ENCODE results near the gene CCDC63.
"Not testable (repeated sequence)": the region's sequence is repeated elsewhere in the genome, so short reads cannot be mapped to it uniquely, and the experiment has no call there.

Gene CCDC63

DNA sequence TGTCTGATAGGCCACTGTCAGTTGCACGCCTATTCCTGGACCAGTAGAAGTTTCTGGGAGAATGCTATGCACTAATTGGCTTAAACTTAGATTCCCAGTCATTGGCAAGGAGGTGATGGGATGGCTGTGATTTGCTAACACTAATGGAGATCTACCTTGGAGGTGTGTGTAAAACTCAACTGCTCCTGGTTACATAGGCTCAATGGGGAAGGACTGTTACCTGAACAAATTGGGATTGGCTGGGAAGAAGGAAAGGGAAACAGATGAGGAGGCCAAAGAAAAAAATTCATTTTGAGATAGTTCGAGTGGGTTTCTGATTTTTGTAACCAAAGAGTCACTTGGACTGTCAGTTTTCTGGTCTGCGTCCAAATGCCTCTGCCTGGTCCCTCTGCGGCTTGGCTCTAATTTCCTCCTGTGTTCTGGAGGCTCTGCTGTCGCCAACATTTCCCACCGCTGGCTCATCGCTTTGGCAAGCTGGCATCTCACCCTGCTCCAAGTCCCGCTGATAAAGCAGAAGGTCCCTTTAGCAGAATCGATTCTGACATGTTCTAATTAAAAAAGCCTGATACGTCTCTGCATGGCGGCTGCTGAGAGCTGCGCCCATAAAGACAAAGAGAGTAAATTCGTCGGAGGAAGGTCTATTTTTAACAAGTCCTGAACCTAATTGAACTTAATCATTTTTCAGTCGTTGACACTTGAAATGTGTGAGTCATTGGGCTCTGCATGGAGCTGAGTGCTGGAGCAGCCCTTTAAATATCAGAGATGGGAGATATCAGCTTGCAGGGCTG, 2.0 kb upstream of the CCDC63 start:
- no peak for DNase-seq

DNA sequence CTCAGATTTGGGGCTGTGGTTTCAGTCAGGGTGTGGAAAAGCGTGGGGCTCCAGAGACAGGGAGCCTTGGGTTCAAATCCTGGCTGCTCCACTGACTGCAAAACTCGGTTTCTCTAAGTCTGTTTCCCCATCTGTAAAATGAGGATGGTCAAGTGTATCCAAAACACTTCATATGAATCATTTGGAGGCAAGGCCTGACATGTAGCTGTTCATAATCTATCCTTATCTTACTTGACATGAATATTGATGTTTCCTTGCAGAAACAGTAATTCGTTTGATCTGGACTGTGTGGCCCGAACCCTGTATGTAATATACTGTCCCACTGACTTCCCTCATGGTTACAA, 1.5 kb upstream of the CCDC63 start:
- no peak for DNase-seq

DNA sequence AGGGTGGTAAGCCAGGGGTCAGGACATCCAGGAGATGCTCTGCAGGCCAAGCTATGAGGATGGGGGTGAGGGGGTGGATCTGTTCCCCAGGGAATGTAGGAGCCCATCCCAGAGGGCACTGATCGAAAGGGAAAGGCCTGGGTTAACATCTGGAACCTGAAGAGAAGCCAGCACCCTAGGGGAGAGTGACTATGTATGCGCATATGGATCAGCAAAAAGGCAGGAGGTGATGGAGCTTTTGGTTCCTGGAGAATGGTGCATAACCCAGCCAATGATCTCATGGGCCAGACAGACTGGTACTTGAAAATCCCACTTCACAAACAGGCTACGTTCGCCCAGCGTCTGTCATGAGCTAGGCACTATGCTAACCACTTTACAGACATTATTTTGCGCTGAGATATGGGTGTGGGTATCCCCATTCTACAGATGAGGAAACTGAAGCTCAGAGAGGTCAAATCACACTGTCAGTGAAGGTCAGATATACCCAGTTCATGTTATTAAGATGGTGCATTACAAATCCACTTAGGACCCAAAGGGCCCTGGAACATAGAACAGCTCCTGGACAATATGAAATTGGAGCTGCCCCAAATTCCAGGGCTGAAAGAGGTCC, 1.6 kb downstream of the CCDC63 start:
- DNase-seq = no peak

DNA sequence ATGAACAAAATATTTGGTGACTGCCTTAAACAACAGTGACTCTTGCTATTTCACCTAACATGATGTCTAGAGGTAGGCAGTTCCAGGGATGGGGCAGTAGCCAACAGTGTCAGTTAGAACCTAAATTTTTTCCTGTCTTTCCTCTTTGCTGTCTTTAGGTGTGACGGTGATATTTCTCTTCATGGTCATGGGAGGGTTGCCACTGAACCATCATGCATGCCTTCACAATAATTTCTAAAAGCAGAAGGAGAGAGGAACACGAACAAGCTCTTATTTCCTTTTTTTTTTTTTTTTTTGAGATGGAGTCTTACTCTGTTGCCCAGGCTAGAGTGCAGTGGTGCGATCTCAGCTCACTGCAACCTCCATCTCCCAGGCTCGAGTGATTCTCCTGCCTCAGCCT, 2.4 kb downstream of the CCDC63 start:
- DNase-seq = no peak

DNA sequence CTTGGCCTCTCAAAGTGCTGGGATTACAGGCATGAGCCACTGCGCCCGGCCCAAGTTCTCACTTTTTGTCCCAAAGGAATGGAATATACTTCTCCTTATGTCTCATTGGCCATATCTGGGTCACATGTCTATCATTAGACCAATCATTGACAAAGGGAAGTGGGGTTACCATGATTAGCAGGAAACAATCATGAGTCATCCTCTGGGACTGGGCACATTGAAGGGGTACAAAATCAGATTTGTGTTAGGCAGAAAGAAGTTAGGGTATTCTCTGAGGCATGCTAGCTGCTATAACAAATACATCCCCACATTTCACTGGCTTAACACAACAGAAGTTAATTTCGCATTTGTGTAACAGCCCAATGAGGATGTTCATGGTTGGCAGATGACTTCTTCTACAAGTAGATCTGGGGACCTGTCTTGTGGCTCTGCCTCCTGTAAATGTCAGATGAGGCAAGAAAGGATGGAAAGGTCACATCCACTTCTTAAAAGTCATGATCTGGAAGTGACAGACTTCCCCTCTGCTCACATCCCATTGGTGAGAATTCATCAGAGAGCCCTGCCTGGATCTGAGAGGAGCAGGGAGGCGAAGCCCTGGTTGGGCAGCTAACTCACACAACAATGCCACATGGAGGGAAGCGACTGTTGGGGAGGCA, 3.1 kb downstream of the CCDC63 start:
- DNase-seq = no peak

DNA sequence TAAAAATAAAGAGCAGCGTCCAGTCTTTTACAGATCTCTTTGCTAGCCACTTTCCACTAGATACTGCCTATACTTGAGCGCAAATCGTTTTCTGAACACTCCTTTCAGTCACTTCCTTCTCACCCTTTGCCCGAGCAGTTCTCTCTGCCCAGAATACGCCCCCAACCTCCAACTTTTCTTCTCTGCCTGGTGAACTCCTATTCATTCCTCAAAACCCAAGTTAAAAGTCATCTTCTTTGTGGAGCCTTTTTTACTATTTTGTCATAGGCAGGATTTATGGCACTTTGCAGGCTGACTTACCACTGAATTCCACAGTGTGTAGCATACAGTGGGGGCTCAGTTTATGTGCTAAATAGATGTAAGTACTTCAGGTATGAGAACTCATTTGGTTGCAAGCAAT, 4.0 kb downstream of the CCDC63 start:
- DNase-seq = no peak

DNA sequence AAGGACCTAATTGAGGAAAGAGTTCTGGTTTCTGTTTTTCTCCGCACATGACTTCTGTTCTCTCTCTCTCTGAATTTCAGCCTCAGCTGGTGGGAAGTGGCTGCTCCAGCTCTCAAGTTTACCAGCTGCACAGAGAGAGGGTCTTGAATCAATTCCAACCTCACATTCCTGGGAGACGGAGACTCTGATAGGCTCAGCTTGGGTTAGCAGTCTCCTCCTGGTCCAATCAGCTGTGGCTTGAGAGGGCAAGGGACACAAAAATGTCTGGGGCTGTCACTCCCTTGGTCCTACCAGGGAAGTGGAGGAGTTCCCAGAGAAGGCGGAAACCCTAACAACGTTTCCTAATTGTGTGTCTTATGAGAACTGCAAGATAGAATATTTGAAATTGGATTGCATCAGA, 7.0 kb downstream of the CCDC63 start:
- no peak for DNase-seq

DNA sequence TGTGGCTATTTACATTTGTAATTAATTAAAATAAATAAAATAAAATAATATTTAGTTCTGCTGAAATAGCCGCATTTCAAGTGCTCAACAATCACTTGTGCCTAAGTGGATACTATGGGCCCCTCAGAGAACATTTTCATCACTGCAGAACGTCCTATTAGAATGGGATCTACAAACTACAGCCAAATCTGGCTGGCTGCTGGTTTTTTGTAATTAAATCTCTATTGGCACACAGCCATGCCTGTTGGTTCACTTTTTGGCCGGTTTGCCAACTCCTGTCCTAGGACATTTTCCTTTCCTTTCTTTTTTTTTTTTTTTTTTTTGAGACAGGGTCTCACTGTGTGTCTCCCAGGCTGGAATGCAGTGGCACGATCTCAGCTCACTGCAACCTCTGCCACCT, 9.8 kb downstream of the CCDC63 start:
- DNase-seq = no peak

DNA sequence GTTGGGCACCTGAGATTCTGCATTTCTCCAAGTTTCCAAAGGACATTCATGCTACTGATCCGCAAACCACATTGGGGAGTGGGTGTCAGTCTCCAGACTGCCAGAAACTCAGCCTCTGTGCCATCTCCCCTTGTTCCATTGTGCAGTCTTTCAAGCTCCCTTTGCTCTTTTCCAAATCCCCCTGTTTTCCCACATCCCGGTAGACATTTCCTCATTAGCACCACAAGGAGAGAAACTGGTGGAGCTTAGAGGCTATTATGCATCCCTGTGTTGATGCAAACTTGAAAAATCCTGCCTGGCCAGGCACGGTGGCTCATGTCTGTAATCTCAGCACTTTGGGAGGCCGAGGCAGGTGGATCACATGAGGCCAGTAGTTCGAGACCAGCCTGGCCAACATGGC, 10.7 kb downstream of the CCDC63 start:
- no peak for DNase-seq

DNA sequence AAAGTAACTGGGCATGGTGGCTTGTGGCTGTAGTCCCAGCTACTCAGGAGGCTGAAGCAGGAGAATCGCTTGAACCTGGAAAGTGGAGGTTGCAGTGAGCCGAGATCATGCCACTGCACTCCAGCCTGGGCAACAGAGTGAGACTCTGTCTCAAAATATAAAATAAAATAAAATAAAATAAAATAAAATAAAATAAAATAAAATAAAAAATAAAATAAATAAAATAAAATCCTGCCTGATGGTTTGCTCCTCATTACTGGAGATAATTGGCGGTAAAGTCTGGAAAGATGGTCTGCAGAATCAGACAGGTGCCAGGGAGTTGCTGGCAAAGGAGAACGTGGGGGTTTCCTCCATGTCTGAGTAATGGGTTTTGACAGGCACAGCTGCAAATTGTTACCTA, 11.2 kb downstream of the CCDC63 start:
- DNase-seq = not testable (repeated sequence)

DNA sequence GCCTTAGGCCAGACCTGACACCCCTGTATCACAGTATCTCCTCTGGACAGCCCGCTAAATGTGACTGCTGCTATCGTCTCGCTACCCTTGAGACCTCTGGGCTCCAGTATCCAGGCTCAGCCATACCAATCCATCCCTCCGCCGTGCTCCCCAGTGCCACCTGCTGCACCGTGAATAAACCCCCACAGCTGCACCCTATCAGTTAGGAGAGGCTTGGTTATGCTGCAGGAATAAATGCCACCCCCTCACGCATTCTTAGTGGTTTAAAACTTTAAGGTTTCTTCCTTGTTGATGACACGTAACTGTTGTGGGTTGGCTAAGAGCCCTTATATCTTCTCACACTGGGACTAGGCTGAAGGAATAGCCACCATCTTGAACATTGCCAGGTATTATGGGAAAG, 12.1 kb downstream of the CCDC63 start:
- DNase-seq = no peak

DNA sequence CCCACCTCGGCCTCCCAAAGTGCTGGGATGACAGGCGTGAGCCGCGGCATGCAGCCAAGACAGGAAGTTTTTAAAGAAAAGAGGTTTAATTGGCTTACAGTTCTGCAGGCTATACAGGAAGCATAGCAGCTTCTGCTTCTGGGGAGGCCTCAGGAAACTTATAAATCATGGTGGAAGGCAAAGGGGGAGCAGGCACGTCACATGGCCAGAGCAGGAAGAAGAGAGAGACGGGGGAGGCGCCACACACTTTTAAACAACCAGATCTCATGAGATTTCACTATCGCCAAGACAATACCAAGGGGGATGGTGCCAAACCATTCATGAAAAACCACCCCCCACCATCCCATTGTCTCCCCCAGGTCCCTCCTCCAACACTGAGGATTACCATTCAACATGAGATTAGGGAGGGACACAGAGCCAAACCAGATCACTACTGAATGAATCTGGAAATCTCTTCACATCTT, 14.1 kb downstream of the CCDC63 start:
- no peak for DNase-seq

DNA sequence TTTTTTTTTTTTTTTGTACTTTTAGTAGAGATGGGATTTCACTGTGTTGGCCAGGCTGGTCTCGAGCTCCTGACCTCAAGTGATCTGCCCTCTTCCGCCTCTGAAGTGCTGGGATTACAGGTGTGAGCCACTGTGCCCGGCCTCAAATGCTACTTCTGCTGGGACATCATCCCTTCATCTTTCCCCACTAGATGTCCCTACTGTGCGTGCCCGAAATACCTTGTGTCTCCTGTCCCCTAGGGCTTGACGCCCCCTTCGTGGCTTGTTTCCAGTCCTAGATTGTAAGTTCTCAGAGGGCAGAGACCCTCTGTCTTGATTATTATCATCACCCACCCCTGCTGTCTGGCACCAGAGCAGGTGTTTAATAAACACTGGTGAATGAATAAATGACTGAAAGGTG, 14.9 kb downstream of the CCDC63 start:
- no peak for DNase-seq

DNA sequence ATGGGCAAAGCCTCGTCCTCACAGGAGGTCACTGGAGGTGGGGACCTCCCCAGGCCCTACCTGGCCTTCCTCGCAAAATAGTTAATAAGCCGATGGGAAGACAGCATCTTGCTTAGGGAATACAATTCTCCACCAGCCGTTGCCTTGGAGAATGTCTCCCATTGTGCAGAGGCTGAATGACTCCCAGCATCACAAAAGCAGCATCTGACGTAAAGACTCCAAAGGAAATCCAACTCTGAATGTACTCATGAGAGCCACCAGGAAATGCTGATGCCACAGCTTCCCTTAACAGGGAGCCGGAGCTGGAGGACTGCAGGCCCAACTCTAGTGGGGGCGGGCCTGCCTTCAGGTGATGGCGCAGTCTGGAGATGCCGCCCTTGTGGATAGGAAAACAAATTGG, 15.5 kb downstream of the CCDC63 start:
- DNase-seq = no peak

DNA sequence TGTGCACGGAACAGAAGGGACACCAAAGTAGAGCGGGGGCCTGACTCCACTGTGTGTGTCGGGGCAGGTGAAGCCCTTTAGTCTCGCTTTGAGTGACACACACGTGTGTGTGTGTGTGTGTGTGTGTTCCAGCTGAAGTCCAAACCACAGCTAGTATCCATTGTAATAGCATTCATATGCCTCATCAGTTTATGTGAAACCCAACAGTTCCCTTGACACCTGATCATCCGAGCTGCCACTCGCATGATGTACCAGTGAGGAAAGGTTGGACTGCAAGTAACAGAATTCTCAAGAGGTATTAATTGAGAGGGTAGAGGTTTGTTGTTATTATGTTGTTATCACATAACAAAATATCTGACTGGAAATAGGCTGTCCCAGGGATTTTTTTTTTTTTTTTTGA, 16.4 kb downstream of the CCDC63 start:
- no peak for DNase-seq

DNA sequence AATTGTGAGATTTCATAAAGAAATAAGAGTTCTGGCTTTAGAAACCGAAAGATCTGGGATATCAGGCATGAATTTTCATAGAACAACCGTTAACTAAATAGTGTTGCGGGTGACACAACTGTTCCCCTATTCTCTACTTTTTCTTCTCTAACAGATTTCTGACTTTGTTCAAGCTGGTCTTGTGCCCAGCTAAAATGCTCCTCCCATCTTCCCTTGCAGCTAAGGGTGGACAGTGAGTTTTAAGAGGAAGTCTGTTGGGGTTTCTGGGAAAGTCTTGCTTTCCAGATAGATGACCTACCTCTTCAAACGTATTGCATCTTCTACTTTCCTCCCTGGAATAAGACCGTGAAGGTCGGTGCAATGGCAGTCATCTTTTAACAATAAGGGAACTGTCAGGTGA, 18.7 kb downstream of the CCDC63 start:
- DNase-seq = no peak

DNA sequence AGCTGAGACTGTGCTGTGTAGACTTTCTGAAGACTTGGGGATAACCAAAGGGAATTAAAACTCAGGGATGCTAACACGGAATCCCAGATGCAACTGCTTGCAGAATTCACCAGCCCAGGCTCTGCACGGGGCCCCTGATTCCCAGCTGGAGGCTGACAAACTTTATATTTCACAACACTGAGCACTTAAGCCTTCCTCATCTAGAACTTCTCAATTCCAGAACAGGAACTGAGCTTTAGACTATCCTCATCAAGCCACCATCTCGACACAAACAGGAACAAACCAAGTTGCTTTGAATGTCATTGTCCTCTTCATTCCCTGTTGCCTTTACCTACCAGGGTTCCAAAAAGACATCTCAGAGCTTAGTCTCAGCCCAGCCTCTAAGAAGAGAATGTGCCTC, 22.2 kb downstream of the CCDC63 start:
- no peak for DNase-seq

DNA sequence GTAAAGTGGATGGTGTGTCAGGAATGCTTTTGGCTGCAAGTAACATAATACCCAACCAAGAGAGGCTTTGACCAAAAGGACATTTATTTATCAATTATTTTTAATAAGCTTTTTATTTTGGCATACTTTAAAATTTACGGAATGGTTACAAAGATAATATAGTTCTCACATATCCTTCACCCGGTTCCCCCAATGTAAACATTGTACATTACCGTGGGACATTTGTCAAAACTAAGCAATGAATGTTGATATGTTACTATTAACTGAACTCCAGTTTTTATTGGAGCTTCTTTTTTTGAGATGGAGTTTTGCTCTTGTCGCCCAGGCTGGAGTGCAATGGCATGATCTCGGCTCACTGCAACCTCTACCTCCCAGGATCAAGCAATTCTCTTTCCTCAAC, 23.0 kb downstream of the CCDC63 start:
- DNase-seq = no peak

DNA sequence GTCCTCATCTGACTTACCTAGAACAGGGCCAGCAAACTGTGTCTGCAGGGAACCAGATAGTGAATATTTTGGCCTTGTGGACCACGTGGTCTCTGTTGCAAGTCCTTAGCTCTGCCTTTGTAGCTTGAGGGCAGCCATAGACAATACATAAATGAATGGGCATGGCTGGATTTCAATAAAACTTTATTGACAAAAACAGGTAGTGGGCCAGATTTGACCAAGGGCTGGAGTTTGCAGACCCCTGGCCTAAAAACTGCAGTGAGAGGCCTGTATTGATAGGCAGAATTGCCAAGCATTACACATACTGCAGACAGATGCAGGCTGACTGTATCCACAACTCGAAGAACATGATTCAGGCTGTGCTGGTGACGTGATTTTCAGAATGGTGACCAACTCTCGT, 25.3 kb downstream of the CCDC63 start:
- no peak for DNase-seq

DNA sequence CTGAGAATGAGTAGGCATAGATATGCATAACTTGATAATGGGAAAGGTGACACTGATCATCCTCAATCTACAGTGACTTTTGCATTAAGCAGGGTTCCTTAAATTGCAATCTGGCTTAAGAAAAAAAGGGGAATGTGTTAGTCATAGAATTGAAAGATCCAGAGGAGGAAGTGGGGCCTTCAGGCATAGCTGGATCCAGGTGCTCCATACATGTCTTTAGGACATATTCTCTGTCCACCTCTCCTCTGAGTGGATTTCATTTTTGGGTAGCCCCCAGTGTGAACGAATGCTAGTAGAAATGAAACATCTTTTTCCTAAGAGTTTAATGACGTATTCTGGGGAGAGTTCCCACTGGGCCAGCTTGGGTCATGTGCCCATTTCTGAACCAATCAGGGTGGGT, 27.6 kb downstream of the CCDC63 start:
- DNase-seq = no peak

DNA sequence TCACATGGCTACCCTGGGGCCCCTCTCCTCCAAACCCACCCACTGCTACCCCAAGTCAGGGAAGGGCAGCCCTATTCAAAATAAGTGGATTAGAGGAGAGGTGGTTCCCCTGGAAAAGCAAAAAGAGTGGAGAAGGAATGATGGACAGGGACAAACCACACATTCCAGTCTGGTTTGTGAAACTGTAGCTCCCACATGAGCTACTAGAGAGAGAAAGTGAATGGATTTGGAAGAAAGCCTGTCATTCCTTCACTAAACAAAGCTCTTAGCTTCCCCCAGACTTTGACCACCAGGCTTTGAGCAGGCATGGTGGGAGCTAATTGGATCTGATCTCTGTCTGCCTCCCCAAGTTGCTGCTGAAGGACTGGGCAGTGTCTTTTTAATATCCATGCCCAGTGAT, 28.0 kb downstream of the CCDC63 start:
- DNase-seq = no peak

DNA sequence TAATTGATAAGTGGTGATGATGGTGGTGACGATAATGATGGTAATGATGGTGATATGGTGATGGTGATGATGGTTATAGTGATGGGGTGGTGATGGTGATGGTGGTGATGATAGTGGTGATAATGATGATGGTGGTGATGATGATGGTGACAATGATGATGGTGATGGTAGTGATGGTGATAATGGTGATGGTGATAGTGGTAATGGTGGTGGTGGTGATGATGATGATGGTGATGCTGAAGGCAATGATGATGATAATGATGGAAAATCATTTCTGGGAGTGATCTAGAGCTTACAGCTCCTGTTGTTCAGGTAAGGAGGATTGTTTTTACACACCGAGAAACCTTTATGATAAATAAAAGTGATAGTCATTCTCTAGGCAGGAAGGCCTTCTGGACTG, 33.9 kb downstream of the CCDC63 start:
- no peak for DNase-seq

DNA sequence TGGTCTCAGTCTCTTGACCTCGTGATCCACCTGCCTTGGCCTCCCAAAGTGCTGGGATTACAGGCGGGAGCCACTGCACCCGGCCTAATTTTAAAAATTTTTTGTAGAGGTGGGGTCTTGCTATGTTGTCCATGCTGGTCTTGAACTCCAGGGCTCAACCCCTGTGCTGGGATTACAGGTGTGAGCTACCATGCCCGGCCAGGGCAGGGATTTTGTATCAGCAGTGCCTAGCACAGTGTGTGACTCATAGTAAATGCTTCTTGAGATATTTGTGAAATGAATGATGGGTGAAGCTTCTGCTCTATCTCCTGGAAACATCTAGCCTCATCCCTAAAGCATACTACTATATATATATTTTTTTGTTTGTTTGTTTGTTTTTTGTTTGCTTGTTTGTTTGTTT, 36.5 kb downstream of the CCDC63 start:
- DNase-seq = no peak

DNA sequence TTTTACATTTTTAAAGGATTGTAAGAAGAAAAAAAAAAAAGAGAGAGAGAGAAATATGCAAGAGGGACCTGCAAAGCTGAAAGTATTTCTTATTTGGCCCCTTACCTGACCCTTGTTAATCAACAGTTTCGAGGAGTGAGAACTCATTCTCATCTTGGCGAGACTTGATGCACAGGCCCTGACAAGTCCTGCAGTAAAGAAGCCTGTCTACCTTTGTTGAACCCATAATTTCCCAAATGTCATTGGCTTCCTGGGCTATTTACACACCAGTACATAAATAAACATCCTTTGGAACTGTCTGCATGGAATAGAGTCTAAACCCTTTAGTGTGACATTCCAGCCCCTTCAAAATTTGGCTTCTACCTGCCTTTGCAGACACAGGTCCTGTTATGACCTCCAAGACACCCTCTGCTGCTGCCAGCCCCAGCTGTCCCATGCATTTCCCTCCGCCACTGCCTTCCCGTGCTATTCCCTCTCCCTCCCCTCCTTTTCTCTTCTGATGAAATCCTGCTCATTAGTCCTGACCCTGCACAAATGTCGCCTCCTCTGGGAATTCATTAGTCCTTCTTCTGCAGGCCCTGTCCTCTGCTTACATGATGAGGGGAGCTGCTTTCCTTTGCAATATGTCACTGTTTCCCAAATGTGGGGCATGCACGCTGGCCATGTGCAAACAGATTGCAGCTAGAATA, 38.5 kb downstream of the CCDC63 start:
- peak; percentile 64 for DNase-seq
